Naive B cell (primary cell): ENCODE results near the gene TRIOBP. TPM values are rescaled to one million over a fixed set of nuclear protein-coding genes. Genes with fewer than 3 reads are reported as not detected.
A peak's percentile ranks its signal among the peaks of the same experiment; 100 is the strongest.

ENCODE experiments used
- ATAC-seq, 2 donors: fragments of 150-1000 bp; cut with Tn5 transposase; 2 replicates each; pipeline ENCODE4 v1.10.0; 2021; ENCODE audit warnings: low read depth in 2 of 2, mild to moderate bottlenecking in 2 of 2, moderate library complexity in 2 of 2
- DNase-seq: peaks from one replicate; pipeline ENCODE4 v3.0.0; 2022
- H3K27ac Mint-ChIP-seq, 6 donors: one replicate each; pipeline ENCODE4 v1.8.0; 2020 to 2022; ENCODE audit warnings: mild to moderate bottlenecking in 6 of 6, mixed read lengths in 6 of 6, moderate library complexity in 5 of 6, inconsistent platforms in 2 of 6
- H3K27me3 Mint-ChIP-seq, 3 donors: one replicate each; pipeline ENCODE4 v1.8.0; 2021 to 2022; ENCODE audit warnings: mixed read lengths in 3 of 3, mild to moderate bottlenecking in 1 of 3
- H3K36me3 Mint-ChIP-seq, 2 donors: one replicate each; pipeline ENCODE4 v1.8.0; 2020 to 2022; ENCODE audit warnings: mixed read lengths in 2 of 2, inconsistent platforms in 1 of 2, mild to moderate bottlenecking in 1 of 2
- H3K4me1 Mint-ChIP-seq, 3 donors: one replicate each; pipeline ENCODE4 v1.8.0; 2020 to 2022; ENCODE audit warnings: mixed read lengths in 3 of 3, inconsistent platforms in 1 of 3, mild to moderate bottlenecking in 1 of 3, moderate library complexity in 1 of 3
- H3K4me3 Mint-ChIP-seq, 8 donors: one replicate each; pipeline ENCODE4 v1.8.0; 2020 to 2022; ENCODE audit warnings: mild to moderate bottlenecking in 8 of 8, mixed read lengths in 8 of 8, moderate library complexity in 8 of 8, inconsistent platforms in 2 of 8
- H3K9me3 Mint-ChIP-seq, 7 donors: one replicate each; pipeline ENCODE4 v1.8.0; 2020 to 2022; ENCODE audit warnings: mixed read lengths in 7 of 7, mild to moderate bottlenecking in 5 of 7, inconsistent platforms in 2 of 7, moderate library complexity in 1 of 7
- polyA plus RNA-seq, 6 donors: library from polyadenylated mRNA; unstranded; fragments of 300-500 nt; fragmentation: Illumina TruSeq; gene quantifications; one replicate each; pipeline ENCODE4 v1.2.3, GENCODE V29; 2021; ENCODE audit warnings: low read depth in 6 of 6

TRIOBP gene
- polyA plus RNA-seq, 6 donors from 2014 or later = 13.7 to 19.5 (median 16.2) TPM

DNA sequence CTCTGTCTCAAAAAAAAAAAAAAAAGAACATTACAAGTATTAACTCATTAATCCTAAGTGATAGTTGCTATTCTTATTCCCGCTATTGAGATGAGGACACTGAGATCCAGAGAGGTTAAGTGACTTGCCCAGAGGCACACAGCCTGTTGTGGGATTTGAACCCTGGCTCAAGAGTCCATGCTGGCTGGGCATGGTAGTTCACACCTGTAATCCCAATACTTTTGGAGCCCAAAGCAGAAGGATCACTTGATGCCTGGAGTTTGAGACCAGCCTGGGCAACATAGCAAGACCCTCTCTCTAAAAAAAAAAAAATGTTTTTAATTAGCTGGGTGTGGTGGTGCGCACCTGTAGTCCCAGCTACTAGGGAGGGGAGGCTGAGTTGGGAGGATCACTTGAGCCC lies 115.0 kb downstream of the TRIOBP start:
- Mint-ChIP-seq H3K4me1 (peaks cover 4 to 17% (median 11%) of the 10 kb centered on the region in 3 donors), H3K27me3 (peaks cover 15 to 74% (median 27%) of the 10 kb centered on the region in 3 donors), H3K9me3 (no peaks in the 10 kb centered on the region), H3K4me3 (peak overlapping the region in 1 of 8 donors; percentile 9), H3K36me3 (no peaks in the 10 kb centered on the region), H3K27ac (no peak overlapping the region)
- DNase-seq (no peak), ATAC-seq (no peak)

DNA sequence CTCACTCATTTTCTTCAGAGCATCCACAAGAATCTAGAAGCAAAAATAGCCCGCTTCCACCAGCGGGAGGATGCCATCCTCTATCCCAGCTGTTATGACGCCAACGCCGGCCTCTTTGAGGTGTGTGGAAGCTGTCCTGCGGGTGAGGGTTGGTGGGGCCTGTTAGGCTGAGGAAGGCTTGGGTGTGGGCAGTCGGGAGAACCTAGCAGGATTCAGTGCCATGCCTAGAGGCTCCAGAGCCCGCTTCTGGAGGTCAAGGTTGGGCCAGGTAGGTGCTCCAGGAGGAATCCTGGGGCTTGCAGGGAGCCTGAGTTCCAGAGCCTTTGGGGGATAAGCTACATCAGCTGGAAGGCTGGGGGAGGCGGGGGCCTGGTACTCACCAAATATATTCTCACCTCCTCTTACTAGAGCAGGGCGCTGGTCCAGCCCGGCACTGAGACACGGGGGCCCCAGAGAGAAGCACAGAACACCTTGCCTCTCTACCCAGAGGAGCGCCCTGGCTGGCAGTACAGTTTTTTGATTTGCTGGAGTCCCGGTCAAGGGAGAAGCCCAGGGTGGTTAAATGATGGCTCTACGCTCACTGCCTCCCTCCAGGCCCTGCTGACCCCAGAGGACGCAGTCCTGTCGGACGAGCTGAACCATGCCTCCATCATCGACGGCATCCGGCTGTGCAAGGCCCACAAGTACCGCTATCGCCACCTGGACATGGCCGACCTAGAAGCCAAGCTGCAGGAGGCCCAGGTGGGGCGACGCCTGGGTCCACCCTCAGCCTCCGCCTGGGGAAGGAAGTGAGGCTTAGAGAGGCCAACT lies 116.2 kb downstream of the TRIOBP start:
- no peak for ATAC-seq
- Mint-ChIP-seq H3K4me1 (peaks cover 7 to 14% (median 13%) of the 10 kb centered on the region in 3 donors), H3K9me3 (no peaks in the 10 kb centered on the region), H3K4me3 (no peak overlapping the region), H3K27ac (peak overlapping the region in 1 of 6 donors; percentile 37), H3K36me3 (no peaks in the 10 kb centered on the region), H3K27me3 (peaks cover 11 to 69% (median 24%) of the 10 kb centered on the region in 3 donors)
- DNase-seq = no peak

DNA sequence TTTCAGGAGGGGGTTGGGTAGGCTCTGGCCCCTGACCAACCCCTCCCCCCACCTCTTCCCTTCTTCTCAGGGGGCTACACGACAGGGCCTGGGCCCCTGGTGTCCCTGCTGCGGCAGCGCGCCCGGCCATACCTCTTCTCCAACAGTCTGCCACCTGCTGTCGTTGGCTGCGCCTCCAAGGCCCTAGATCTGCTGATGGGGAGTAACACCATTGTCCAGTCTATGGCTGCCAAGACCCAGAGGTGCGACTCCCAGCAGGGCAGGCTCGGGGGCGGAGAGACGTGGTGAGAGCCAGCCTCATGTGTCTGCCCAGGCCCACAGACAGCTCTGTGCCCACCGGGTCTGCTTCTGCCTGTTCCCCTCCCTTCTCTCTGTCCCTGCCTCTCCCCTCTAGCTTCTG lies 118.7 kb downstream of the TRIOBP start:
- Mint-ChIP-seq H3K27me3 (peaks cover 7 to 66% (median 21%) of the 10 kb centered on the region in 3 donors), H3K36me3 (no peaks in the 10 kb centered on the region), H3K4me3 (peak overlapping the region in 1 of 8 donors; percentile 21), H3K4me1 (peaks cover 7 to 18% (median 15%) of the 10 kb centered on the region in 3 donors), H3K27ac (no peak overlapping the region), H3K9me3 (no peaks in the 10 kb centered on the region)
- no peak for ATAC-seq
- no peak for DNase-seq

DNA sequence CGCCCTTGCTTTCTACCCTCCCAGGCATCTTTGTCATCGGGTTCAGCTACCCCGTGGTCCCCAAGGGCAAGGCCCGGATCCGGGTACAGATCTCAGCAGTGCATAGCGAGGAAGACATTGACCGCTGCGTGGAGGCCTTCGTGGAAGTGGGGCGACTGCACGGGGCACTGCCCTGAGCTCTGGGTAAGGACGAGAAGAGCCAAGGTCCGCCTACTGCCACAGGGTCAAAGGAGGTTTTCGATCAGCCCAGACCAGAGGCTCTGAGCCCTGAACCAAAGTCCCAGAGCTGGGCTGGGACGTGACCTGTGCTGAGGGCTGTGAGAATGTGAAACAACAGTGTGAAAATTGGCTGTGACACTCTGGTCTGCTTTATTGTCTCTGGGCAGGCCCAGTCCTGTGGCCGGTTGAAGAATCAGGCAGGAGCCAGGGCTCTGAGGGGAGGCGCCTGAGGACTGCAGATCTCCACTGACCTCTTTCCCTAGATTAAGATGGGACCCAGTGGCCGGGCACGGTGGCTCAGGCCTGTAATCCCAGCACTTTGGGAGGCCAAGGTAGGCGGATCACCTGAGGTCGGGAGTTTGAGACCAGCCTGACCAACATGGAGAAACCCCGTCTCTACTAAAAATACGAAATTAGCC lies 119.8 kb downstream of the TRIOBP start:
- Mint-ChIP-seq H3K36me3 (no peaks in the 10 kb centered on the region), H3K27me3 (peaks cover 7 to 73% (median 25%) of the 10 kb centered on the region in 3 donors), H3K27ac (no peak overlapping the region), H3K4me1 (peaks cover 7 to 18% (median 16%) of the 10 kb centered on the region in 3 donors), H3K9me3 (no peaks in the 10 kb centered on the region), H3K4me3 (no peak overlapping the region)
- DNase-seq = no peak
- no peak for ATAC-seq

DNA sequence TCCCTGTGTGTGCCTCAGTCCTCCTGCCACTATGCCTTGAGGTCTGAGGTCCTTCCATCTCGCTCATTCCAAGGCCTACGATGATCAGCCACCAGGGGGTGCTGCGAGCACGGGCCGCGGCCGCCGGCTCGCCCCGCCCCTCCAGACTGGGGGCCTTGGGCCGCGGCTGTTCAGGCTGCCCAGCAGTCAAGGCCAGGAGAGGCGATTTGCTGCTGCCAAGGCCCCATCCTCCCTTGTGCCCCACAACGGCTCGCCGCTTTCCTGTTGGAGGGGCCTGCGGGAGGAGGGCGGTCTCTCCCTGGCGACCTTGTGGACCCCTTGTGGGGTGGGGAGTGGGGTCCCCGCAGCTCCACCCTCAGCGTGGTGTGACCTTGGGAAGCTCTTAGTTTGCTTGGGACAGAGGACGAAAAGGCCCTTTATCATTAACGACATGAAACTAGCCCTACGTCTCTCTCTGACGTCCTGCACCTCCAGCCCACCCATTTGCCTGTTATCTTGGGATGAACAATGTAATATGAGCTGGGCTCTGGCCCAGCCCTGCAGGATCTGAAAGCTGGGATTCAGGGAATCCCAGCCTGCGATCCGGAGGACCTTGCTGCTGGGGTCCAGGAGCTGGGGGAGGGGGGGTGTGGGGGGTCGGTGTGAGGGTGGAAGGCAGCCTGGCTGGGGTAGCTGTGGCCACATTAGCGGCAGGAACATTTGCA lies 121.0 kb downstream of the TRIOBP start:
- peak; percentile 74 for DNase-seq
- Mint-ChIP-seq H3K9me3 (no peaks in the 10 kb centered on the region), H3K4me3 (peak overlapping the region; percentile 13 to 77 (median 66)), H3K27me3 (peaks cover 10 to 73% (median 29%) of the 10 kb centered on the region in 3 donors), H3K4me1 (peaks cover 7 to 18% (median 16%) of the 10 kb centered on the region in 3 donors), H3K36me3 (no peaks in the 10 kb centered on the region), H3K27ac (no peak overlapping the region)
- ATAC-seq = peak; percentile 77 to 81

DNA sequence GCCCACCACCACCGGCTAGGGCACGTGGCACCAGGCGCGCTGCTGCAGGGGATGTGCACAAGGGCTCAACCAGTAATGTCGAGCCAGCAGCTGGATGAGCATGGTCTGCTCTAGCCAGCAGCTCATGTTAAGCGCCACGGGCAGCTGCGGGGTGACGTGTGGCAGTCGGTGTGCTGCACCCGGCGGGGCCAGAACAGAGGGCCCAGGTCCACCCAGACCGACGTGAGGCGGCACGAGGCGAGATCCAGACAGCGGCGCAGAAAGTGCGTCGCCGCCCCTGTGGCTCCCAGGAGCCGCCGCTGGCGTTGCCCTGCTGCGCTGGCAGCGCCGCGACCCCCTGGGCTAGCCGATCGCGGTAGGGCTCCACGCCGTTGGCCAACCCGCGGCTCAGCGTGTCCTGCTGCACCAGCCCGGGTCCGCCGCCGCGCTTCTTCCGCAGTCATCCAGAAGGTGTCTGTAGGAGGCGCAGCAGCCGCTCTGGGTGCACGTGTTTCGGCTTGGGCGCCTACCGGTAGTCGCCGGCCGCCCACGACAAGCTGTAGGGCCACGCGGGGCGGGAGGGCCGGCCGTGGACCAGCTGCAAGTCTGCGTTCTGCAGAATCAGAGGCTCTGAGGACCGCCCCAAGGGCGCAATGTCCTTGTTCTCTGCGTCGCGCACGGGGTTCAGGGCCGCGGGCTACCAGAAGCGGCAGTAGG lies 121.7 kb downstream of the TRIOBP start:
- Mint-ChIP-seq H3K27me3 (peaks cover 13 to 73% (median 36%) of the 10 kb centered on the region in 3 donors), H3K4me1 (peaks cover 7 to 18% (median 16%) of the 10 kb centered on the region in 3 donors), H3K4me3 (peak overlapping the region; percentile 34 to 80 (median 74)), H3K27ac (no peak overlapping the region), H3K36me3 (no peaks in the 10 kb centered on the region), H3K9me3 (no peaks in the 10 kb centered on the region)
- peak; percentile 74 to 78 for ATAC-seq
- peak; percentile 59 for DNase-seq

DNA sequence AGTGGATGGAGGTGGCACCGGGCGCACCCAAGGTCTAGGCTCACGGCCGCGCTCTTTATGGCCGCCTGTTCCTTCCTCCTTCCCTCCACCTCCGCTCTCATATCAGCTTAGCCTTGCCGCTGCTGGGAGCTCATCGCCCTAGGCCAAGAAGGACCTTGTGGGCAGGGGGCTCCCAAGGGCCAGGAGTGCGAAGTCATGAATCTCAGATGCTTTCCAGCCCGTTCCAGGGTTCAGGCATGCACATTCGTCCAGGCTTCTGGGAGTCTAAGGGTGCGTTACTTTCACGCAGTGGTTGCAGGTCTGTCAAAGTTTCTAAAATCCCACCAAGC lies 122.2 kb downstream of the TRIOBP start:
- H3K27me3 Mint-ChIP-seq = peaks cover 13 to 78% (median 36%) of the 10 kb centered on the region in 3 donors
- H3K36me3 Mint-ChIP-seq = no peaks in the 10 kb centered on the region
- DNase-seq = no peak
- H3K4me3 Mint-ChIP-seq = peak overlapping the region; percentile 34 to 80 (median 69)
- peaks cover 7 to 18% (median 18%) of the 10 kb centered on the region in 3 donors for H3K4me1 Mint-ChIP-seq
- H3K9me3 Mint-ChIP-seq = no peaks in the 10 kb centered on the region
- no peak overlapping the region for H3K27ac Mint-ChIP-seq
- no peak for ATAC-seq

DNA sequence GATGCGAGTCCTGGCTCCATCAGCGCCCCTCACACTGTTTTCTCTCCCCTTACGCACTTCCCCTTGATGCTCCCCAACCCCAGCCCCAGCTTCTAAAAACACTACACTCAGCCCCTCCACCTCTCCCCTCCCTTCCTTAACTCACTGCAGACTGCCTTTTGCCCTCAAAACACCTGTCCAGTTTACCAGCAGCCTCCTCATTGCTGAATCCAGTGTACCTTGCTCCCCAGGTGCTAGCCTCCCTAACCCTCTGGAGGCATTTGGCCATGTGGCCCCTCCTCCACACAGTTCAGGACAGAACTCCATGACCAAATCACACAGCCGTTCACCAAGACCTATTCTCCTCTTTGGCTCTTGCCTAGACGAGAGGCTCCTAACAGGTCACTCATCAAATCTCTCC lies 123.5 kb downstream of the TRIOBP start:
- H3K4me3 Mint-ChIP-seq = no peak overlapping the region

DNA sequence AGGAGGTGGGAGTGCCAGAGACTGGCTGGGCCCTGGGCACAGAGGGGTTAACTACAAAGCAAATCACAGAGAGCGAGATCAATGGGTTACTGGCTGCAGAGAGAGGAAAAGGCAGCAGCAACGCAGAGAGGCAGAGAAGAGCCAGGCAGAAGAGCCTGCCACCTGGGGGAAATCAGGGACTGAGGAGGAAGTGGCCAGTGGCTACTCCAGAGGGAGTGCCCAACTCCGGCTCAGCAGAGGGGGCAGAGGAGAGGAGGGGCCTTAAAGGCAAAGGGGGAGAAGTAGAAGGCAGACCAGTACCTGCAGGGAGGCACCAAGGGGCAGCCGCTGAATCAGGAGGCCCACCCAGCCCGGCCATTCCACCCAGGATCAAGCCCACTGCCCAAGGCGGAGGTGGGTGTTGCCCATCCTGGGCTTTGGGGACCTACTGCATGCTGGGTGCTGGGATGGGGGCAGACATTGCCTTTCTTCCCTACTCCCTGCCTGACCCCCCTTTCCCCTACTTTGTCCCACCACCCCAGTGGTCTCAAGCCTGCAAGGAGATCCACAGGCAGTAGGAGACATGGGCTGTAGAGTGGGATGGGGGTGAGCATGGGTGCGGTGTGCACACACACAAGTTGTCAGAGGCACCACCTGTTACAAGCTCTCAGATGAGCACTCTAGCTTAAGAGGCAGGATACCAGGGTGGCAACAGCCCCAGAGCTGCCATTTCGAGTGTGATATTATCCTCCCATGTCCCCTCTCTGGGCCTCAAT lies 125.4 kb downstream of the TRIOBP start:
- no peaks in the 10 kb centered on the region for H3K36me3 Mint-ChIP-seq
- peaks cover 19 to 71% (median 34%) of the 10 kb centered on the region in 3 donors for H3K27me3 Mint-ChIP-seq
- no peak for ATAC-seq
- no peak for DNase-seq
- peak overlapping the region in 2 of 8 donors; percentile 44 to 58 for H3K4me3 Mint-ChIP-seq
- H3K4me1 Mint-ChIP-seq = peaks cover 7 to 23% (median 22%) of the 10 kb centered on the region in 3 donors
- no peaks in the 10 kb centered on the region for H3K9me3 Mint-ChIP-seq
- no peak overlapping the region for H3K27ac Mint-ChIP-seq

More for the DNA sequence above, 123.5 kb downstream of the TRIOBP start:
- Mint-ChIP-seq H3K4me1 (peaks cover 7 to 22% (median 18%) of the 10 kb centered on the region in 3 donors), H3K27me3 (peaks cover 14 to 76% (median 38%) of the 10 kb centered on the region in 3 donors), H3K36me3 (no peaks in the 10 kb centered on the region), H3K27ac (no peak overlapping the region), H3K9me3 (no peaks in the 10 kb centered on the region)
- no peak for DNase-seq
- no peak for ATAC-seq

DNA sequence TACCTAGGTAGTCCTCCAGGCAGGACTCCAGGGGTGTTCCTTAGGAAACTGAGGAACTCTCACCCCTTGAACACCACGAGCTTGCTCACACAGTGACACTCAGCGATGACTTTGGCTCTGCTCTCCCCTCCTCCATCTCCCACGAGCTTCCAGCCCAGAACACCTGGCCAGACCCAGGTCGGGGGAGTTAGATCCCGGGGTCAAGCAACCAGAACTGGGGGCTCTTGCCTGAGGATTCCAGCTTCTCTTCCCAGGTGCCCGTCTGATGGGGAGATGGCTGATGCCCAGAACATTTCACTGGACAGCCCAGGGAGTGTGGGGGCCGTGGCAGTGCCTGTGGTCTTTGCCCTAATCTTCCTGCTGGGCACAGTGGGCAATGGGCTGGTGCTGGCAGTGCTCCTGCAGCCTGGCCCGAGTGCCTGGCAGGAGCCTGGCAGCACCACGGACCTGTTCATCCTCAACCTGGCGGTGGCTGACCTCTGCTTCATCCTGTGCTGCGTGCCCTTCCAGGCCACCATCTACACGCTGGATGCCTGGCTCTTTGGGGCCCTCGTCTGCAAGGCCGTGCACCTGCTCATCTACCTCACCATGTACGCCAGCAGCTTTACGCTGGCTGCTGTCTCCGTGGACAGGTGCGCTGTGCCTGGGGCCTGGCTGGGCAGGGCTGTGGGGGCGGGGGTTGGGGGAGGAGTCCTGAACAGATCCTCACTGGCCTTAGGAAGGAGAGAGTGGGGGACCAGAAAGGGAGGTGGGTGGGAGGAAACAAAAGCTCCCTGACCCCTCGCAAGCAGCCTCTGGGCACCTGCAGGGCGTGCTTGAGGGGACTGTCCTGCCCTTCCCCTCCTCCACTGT lies 126.5 kb downstream of the TRIOBP start, which contains the start of gene GALR3:
Gene GALR3 (plus strand): TSS at position 249 of the 852 bp plus-strand sequence. CDS start 25 bp downstream, at position 274.
- no peak within 1 kb of the TSS for H3K27ac Mint-ChIP-seq
- no peak for DNase-seq
- H3K4me3 Mint-ChIP-seq = peak within 1 kb of the TSS in 4 of 8 donors; percentile 9 to 62 (median 60)
- peaks cover 16 to 64% (median 34%) of the 10 kb centered on the region in 3 donors for H3K27me3 Mint-ChIP-seq
- peaks cover 4 to 18% (median 11%) of the 10 kb centered on the region in 3 donors for H3K4me1 Mint-ChIP-seq
- H3K9me3 Mint-ChIP-seq = no peaks in the 10 kb centered on the region
- ATAC-seq = no peak
- H3K36me3 Mint-ChIP-seq = peaks cover 0 to 5% of the 10 kb centered on the region in 2 donors

DNA sequence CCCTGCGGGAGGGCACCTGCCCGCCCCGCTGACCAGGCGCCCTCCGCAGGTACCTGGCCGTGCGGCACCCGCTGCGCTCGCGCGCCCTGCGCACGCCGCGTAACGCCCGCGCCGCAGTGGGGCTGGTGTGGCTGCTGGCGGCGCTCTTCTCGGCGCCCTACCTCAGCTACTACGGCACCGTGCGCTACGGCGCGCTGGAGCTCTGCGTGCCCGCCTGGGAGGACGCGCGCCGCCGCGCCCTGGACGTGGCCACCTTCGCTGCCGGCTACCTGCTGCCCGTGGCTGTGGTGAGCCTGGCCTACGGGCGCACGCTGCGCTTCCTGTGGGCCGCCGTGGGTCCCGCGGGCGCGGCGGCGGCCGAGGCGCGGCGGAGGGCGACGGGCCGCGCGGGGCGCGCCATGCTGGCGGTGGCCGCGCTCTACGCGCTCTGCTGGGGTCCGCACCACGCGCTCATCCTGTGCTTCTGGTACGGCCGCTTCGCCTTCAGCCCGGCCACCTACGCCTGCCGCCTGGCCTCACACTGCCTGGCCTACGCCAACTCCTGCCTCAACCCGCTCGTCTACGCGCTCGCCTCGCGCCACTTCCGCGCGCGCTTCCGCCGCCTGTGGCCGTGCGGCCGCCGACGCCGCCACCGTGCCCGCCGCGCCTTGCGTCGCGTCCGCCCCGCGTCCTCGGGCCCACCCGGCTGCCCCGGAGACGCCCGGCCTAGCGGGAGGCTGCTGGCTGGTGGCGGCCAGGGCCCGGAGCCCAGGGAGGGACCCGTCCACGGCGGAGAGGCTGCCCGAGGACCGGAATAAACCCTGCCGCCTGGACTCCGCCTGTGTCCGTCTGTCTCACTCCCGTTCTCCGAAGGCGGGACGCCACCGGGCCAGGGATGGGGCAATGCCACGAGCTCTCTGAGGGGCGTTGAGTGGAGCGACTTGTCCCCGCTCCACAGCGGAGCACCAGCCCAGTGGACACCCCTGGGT lies 128.1 kb downstream of the TRIOBP start:
- no peak overlapping the region for H3K27ac Mint-ChIP-seq
- ATAC-seq (peak; percentile 14 to 28), DNase-seq (no peak)
- no peaks in the 10 kb centered on the region for H3K9me3 Mint-ChIP-seq
- H3K36me3 Mint-ChIP-seq = peaks cover 0 to 5% of the 10 kb centered on the region in 2 donors
- peaks cover 4 to 12% (median 4%) of the 10 kb centered on the region in 3 donors for H3K4me1 Mint-ChIP-seq
- H3K4me3 Mint-ChIP-seq = peak overlapping the region in 7 of 8 donors; percentile 25 to 84 (median 42)
- H3K27me3 Mint-ChIP-seq = peaks cover 16 to 51% (median 34%) of the 10 kb centered on the region in 3 donors
